ENCODE measurements around the gene LRRC8E. TPM values are rescaled to one million over a fixed set of nuclear protein-coding genes. Genes with fewer than 3 reads are reported as not detected.

LRRC8E gene
- total RNA-seq, 1 experiment from 2014 or later: 24.1 TPM

DNA sequence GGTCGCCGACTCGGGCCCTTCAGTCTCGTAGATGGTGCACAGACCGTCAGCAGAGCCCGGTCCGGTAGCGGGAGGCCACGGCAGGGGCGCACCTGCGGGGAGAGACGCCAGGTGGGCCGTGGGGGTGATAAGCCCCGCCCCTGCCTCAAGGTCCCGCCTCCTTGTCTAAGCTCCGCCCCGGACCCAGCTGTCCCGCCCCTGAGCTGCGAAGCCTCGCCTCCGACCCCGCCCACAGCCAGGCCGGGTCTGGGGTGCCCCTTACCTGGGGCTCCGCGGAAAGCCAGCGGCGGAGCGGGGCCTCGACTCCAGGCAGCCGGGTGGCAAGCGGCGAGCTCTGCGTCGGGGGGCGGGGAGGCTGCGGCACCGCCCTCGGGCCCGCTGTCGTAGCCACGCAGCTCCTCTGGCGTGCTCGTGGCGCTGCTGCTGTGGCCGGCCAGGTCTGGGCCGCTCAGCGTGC, 18.8 kb upstream of the LRRC8E start:
- Histone ChIP-seq H3K4me3 (peak overlapping the region; percentile 70), H3K27ac (peak overlapping the region; percentile 33; the same call in 1 of the 2 replicates), H3K36me3 (ENCODE audit: low read depth) (no peaks in the 10 kb centered on the region), H3K79me2 (ENCODE audit: low read depth) (no peaks in the 10 kb centered on the region), H3K4me1 (replicated peaks; ENCODE audit: insufficient read depth) (peaks cover 26% of the 10 kb centered on the region), H2AFZ (peak overlapping the region; percentile 75), H3K9me2 (ENCODE audit: insufficient read depth) (no peaks in the 10 kb centered on the region), H3K9me3 (ENCODE audit: insufficient read depth, low read depth) (no peaks in the 10 kb centered on the region), H4K20me1 (ENCODE audit: insufficient read depth) (no peaks in the 10 kb centered on the region), H3F3A (ENCODE audit: insufficient read depth, low read depth) (peaks cover 49% of the 10 kb centered on the region), H3K4me2 (peak overlapping the region; percentile 85), H3K27me3 (ENCODE audit: insufficient read depth, low read depth) (no peaks in the 10 kb centered on the region)
- DNase-seq: peak; percentile 63 to 89
- peak; percentile 48; the same call in 1 of the 2 replicates for TF ChIP-seq CTCF (conservative IDR thresholded peaks at IDR 0.05)
- TF ChIP-seq EZH2 (IDR thresholded peaks at IDR 0.05; ENCODE audit: low read depth): no peak
- CTCF ChIA-PET: interaction anchor here (0.6 to 2.0 kb wide), 5 partner anchors 20 to 396 kb away, joined by 3 to 20 read pairs (median 10); partner anchors contain the start of genes MAP2K7, SNAPC2 and TIMM44
- POLR2A ChIA-PET (ENCODE audit: unreplicated experiment): interaction anchor here (0.6 to 1.2 kb wide), 8 partner anchors 11 to 685 kb away, joined by 3 to 13 read pairs (median 4); partner anchors contain the start of genes MAP2K7, RAB11B and SNAPC2
- no TSS peak for BruUV-seq (replicated peaks)
- intact Hi-C loops (cut with micrococcal nuclease; ENCODE audit: unreplicated experiment): loop anchor here (2.0 kb wide), 1 partner anchor 19 kb away; the partner anchor contains the start of gene LRRC8E

GRCh38 chr19:7869910-7870511, 18.3 kb upstream of the LRRC8E start:
- H3K9me2 ChIP-seq (ENCODE audit: insufficient read depth): no peaks in the 10 kb centered on the region
- no TSS peak for BruUV-seq (replicated peaks)
- peaks cover 45% of the 10 kb centered on the region for H3F3A ChIP-seq (ENCODE audit: insufficient read depth, low read depth)
- H3K27ac ChIP-seq: peak overlapping the region; percentile 33; the same call in 1 of the 2 replicates
- H3K4me3 ChIP-seq: peak overlapping the region; percentile 70
- H3K36me3 ChIP-seq (ENCODE audit: low read depth): no peaks in the 10 kb centered on the region
- intact Hi-C loops (cut with micrococcal nuclease; ENCODE audit: unreplicated experiment): loop anchor here (2.0 kb wide), 2 partner anchors 19 to 51 kb away; partner anchors contain the start of genes LRRC8E and SNAPC2
- peak overlapping the region; percentile 85 for H3K4me2 ChIP-seq
- no peaks in the 10 kb centered on the region for H4K20me1 ChIP-seq (ENCODE audit: insufficient read depth)
- CTCF ChIA-PET: interaction anchor here (0.6 to 2.0 kb wide), 4 partner anchors 20 to 74 kb away, joined by 3 to 20 read pairs (median 10); partner anchors contain the start of genes MAP2K7, SNAPC2 and TIMM44
- H3K4me1 ChIP-seq (replicated peaks; ENCODE audit: insufficient read depth): peaks cover 28% of the 10 kb centered on the region
- H3K79me2 ChIP-seq (ENCODE audit: low read depth): no peaks in the 10 kb centered on the region
- POLR2A ChIA-PET (ENCODE audit: unreplicated experiment): interaction anchor here (0.6 to 1.2 kb wide), 5 partner anchors 11 to 685 kb away, joined by 3 to 13 read pairs (median 4); partner anchors contain the start of gene SNAPC2
- no peak for TF ChIP-seq EZH2 (IDR thresholded peaks at IDR 0.05; ENCODE audit: low read depth)
- no peak for TF ChIP-seq CTCF (conservative IDR thresholded peaks at IDR 0.05)
- peak; percentile 85 to 86 for DNase-seq
- peak overlapping the region; percentile 75 for H2AFZ ChIP-seq
- H3K27me3 ChIP-seq (ENCODE audit: insufficient read depth, low read depth): no peaks in the 10 kb centered on the region
- no peaks in the 10 kb centered on the region for H3K9me3 ChIP-seq (ENCODE audit: insufficient read depth, low read depth)

- Histone ChIP-seq H3K9me2 (ENCODE audit: insufficient read depth) (no peaks in the 10 kb centered on the region), H3K79me2 (ENCODE audit: low read depth) (no peaks in the 10 kb centered on the region), H3K27ac (peak overlapping the region; percentile 71), H3F3A (ENCODE audit: insufficient read depth, low read depth) (peaks cover 41% of the 10 kb centered on the region), H3K4me3 (peak overlapping the region; percentile 54; the same call in 1 of the 2 replicates), H2AFZ (no peak overlapping the region), H3K27me3 (ENCODE audit: insufficient read depth, low read depth) (no peaks in the 10 kb centered on the region), H3K9me3 (ENCODE audit: insufficient read depth, low read depth) (no peaks in the 10 kb centered on the region), H3K4me1 (replicated peaks; ENCODE audit: insufficient read depth) (peaks cover 29% of the 10 kb centered on the region), H3K4me2 (peak overlapping the region; percentile 84), H4K20me1 (ENCODE audit: insufficient read depth) (no peaks in the 10 kb centered on the region), H3K36me3 (ENCODE audit: low read depth) (no peaks in the 10 kb centered on the region)
- BruUV-seq (replicated peaks): TSS peak; percentile 18
- TF ChIP-seq CTCF (conservative IDR thresholded peaks at IDR 0.05): no peak
- no peak for TF ChIP-seq EZH2 (IDR thresholded peaks at IDR 0.05; ENCODE audit: low read depth)
- intact Hi-C loops (cut with micrococcal nuclease; ENCODE audit: unreplicated experiment): loop anchor here (2.0 kb wide), 1 partner anchor 50 kb away; the partner anchor contains the start of gene SNAPC2
- ChIA-PET CTCF (interaction anchor here (0.7 kb wide), 1 partner anchor 9 kb away, joined by 4 read pairs; no protein-coding TSS in a partner anchor), POLR2A (ENCODE audit: unreplicated experiment) (interaction anchor here (0.6 to 0.8 kb wide), 3 partner anchors 331 to 720 kb away, joined by 7 to 32 read pairs (median 18); no protein-coding TSS in a partner anchor)
- peak; percentile 91 to 92 for DNase-seq
These were observed 17.5 kb upstream of the LRRC8E start for GRCh38 chr19:7870571-7871436.
